PFSK-1 (cell line): ENCODE measurements around the gene NUDCD2.

Source experiments
- FOXP2 ChIP-seq: optimal IDR thresholded peaks from 2 replicates; pipeline ENCODE3; 2011; ENCODE audit warnings: borderline replicate concordance, control low read depth, inconsistent platforms; ENCODE audit not compliant: insufficient read depth; ENCODE audit errors: extremely low read length, extremely low read depth
- POLR2AphosphoS5 ChIP-seq: IDR thresholded peaks from 2 replicates; pipeline ENCODE4 v1.6.1; 2012; ENCODE audit warnings: low read depth, mild to moderate bottlenecking, control low read depth, low read length, moderate library complexity
- REST ChIP-seq, 2 experiments: IDR thresholded peaks; 2 replicates each; pipeline versions ENCODE4 v1.6.1 to v1.8.0; 2011 to 2012; ENCODE audit warnings: low read depth in 2 of 2, low read length in 2 of 2, control low read depth in 1 of 2, inconsistent platforms in 1 of 2, mild to moderate bottlenecking in 1 of 2, moderate library complexity in 1 of 2; ENCODE audit not compliant: insufficient read depth in 1 of 2
- SIN3A ChIP-seq: IDR thresholded peaks from 2 replicates; pipeline ENCODE4 v1.6.1; 2012; ENCODE audit warnings: mild to moderate bottlenecking, low read length, moderate library complexity, borderline replicate concordance; ENCODE audit not compliant: insufficient read depth
- TAF1 ChIP-seq: IDR thresholded peaks from 2 replicates; pipeline ENCODE4 v1.6.1; 2012; ENCODE audit warnings: low read length, control low read depth, borderline replicate concordance; ENCODE audit not compliant: insufficient read depth

The NUDCD2 gene

GRCh38 chr5:163489055-163489744, 29.3 kb upstream of the NUDCD2 start:
- TF ChIP-seq TAF1: no peak
- TF ChIP-seq FOXP2: no peak

GRCh38 chr5:163478982-163479271, 19.0 kb upstream of the NUDCD2 start:
- no peak for TF ChIP-seq FOXP2
- no peak for TF ChIP-seq SIN3A
- no peak for TF ChIP-seq REST (IDR thresholded peaks at IDR 0.05; ENCODE audit: insufficient read depth in 1 of 2, low read depth in 2 of 2, low read length in 2 of 2)
- no peak for TF ChIP-seq POLR2AphosphoS5
- no peak for TF ChIP-seq TAF1

GRCh38 chr5:163478126-163478981, 18.5 kb upstream of the NUDCD2 start:
- no peak for TF ChIP-seq POLR2AphosphoS5
- TF ChIP-seq FOXP2: no peak
- TF ChIP-seq REST (IDR thresholded peaks at IDR 0.05; ENCODE audit: insufficient read depth in 1 of 2, low read depth in 2 of 2, low read length in 2 of 2): no peak
- TF ChIP-seq SIN3A: no peak

GRCh38 chr5:163475411-163475810, 15.5 kb upstream of the NUDCD2 start:
- no peak for TF ChIP-seq TAF1
- no peak for TF ChIP-seq POLR2AphosphoS5
- no peak for TF ChIP-seq FOXP2
- no peak for TF ChIP-seq SIN3A
- TF ChIP-seq REST (IDR thresholded peaks at IDR 0.05; ENCODE audit: insufficient read depth in 1 of 2, low read depth in 2 of 2, low read length in 2 of 2): no peak

GRCh38 chr5:163473635-163474243, 13.8 kb upstream of the NUDCD2 start:
- TF ChIP-seq SIN3A: no peak
- no peak for TF ChIP-seq POLR2AphosphoS5
- no peak for TF ChIP-seq TAF1
- no peak for TF ChIP-seq REST (IDR thresholded peaks at IDR 0.05; ENCODE audit: insufficient read depth in 1 of 2, low read depth in 2 of 2, low read length in 2 of 2)
- TF ChIP-seq FOXP2: no peak
